ENCODE measurements around the gene EGFL8. TPM values are rescaled to one million over a fixed set of nuclear protein-coding genes. Genes with fewer than 3 reads are reported as not detected.

EGFL8 gene
- total and polyA plus RNA-seq, 9 of the 15 experiments (the other 6 are each of a cell fraction or from before 2014, with no cell fraction given): 2.2 to 47.4 (median 14.2) TPM

GRCh38 chr6:32156891-32157290 is 7.5 kb upstream of the EGFL8 start:
- H3K9me3 ChIP-seq (replicated peaks; ENCODE audit: control insufficient read depth, insufficient read depth, low read depth, low read length): no peaks in the 10 kb centered on the region
- H3K9me1 ChIP-seq (ENCODE audit: control insufficient read depth, insufficient read depth, low read length): no peaks in the 10 kb centered on the region
- no peak overlapping the region for H2AFZ ChIP-seq (ENCODE audit: low read depth, low read length)
- intact Hi-C loops (cut with micrococcal nuclease) (no loop called here), in situ Hi-C loops (cut with MboI) (no loop called here)
- H3K27me3 ChIP-seq (ENCODE audit: control insufficient read depth in 2 of 2, insufficient read depth in 2 of 2, low read length in 2 of 2): no peaks in the 10 kb centered on the region
- H3K4me2 ChIP-seq (ENCODE audit: insufficient read depth, low read length): no peak overlapping the region
- H3K79me2 ChIP-seq (ENCODE audit: control insufficient read depth, insufficient read depth, low read length): peaks cover 44% of the 10 kb centered on the region
- ChIA-PET CTCF (ENCODE audit: low intra/inter-chr PET ratio) (no interaction called here), POLR2A (interaction anchor here (0.7 kb wide), 1 partner anchor 1081 kb away, joined by 3 read pairs; no protein-coding TSS in a partner anchor)
- H3K36me3 ChIP-seq (ENCODE audit: control insufficient read depth, insufficient read depth, low read length): peaks cover 46% of the 10 kb centered on the region
- BruUV-seq (replicated peaks): no TSS peak
- H3K9ac ChIP-seq (ENCODE audit: insufficient read depth in 1 of 2, low read depth in 2 of 2, low read length in 2 of 2): no peak overlapping the region
- no peak for FAIRE-seq
- no peak overlapping the region for H3K4me3 ChIP-seq
- peaks cover 25 to 42% of the 10 kb centered on the region in 2 experiments; a peak in 4 of 5 replicates for H3K4me1 ChIP-seq (replicated peaks in 1 of 2; ENCODE audit: control insufficient read depth in 2 of 2, insufficient read depth in 2 of 2, low read length in 2 of 2)
- H3K27ac ChIP-seq (ENCODE audit: extremely low read depth, low read depth, low read length): no peak overlapping the region
- no peak for ATAC-seq
- no peaks in the 10 kb centered on the region for H4K20me1 ChIP-seq (replicated peaks; ENCODE audit: control insufficient read depth, insufficient read depth, low read length)
- no peak for DNase-seq (ENCODE audit: extremely low read depth in 1 of 4, low spot score in 3 of 4)
- 94% methylated on average over 9 of the region's 9 CpGs for WGBS (ENCODE audit: insufficient coverage, low coverage, missing lambda C conversion rate)
- no peak for TF ChIP-seq RFX5 (IDR thresholded peaks at IDR 0.05; ENCODE audit: low read depth, low read length)
- TF ChIP-seq E2F1 (CRISPR knock-in tag; IDR thresholded peaks at IDR 0.05): no peak
- no peak for TF ChIP-seq ZNF41 (CRISPR knock-in tag; conservative IDR thresholded peaks at IDR 0.05)
- peak; percentile 36; the same call in 1 of the 2 replicates for TF ChIP-seq MAFF (IDR thresholded peaks at IDR 0.05; ENCODE audit: low read length)
- peak; percentile 55; the same call in 1 of the 2 replicates for TF ChIP-seq MAFK (IDR thresholded peaks at IDR 0.05; ENCODE audit: low read length)
- no peak for TF ChIP-seq SMARCA5 (IDR thresholded peaks at IDR 0.05)
- TF ChIP-seq ZBTB40 (IDR thresholded peaks at IDR 0.05): no peak
- TF ChIP-seq ZBTB40 (CRISPR knock-in tag; IDR thresholded peaks at IDR 0.05): no peak
- TF ChIP-seq MAFG (tag; conservative IDR thresholded peaks at IDR 0.05): peak; percentile 66
- TF ChIP-seq SIN3A (IDR thresholded peaks at IDR 0.05; ENCODE audit: borderline replicate concordance in 2 of 2, control insufficient read depth in 1 of 2, low read depth in 2 of 2, low read length in 2 of 2): no peak
- no peak for TF ChIP-seq RAD51 (IDR thresholded peaks at IDR 0.05; ENCODE audit: borderline replicate concordance, low read depth)
- no peak for TF ChIP-seq TAF9B (IDR thresholded peaks at IDR 0.05; ENCODE audit: partially characterized antibody)
- TF ChIP-seq ZNF316 (IDR thresholded peaks at IDR 0.05): peak; percentile 80
- peak; percentile 75 for TF ChIP-seq C11orf30 (IDR thresholded peaks at IDR 0.05; ENCODE audit: low read depth)
- no peak for TF ChIP-seq EHMT2 (IDR thresholded peaks at IDR 0.05)

All from K562 (cell line).